B cell (primary cell): ENCODE measurements around the gene UBE3C.

Experiments
- CTCF ChIP-seq: fragments of 200-600 bp; IDR thresholded peaks from one replicate; pipeline ENCODE4 v1.8.0; 2022; ENCODE audit warnings: antibody characterized with exemption, mild to moderate bottlenecking
- EZH2 ChIP-seq: IDR thresholded peaks from 2 replicates; pipeline ENCODE4 v1.6.1; 2012; ENCODE audit warnings: borderline replicate concordance, low read depth, mild to moderate bottlenecking, moderate library complexity, low read length; ENCODE audit not compliant: insufficient read depth, poor library complexity, severe bottlenecking

- TF ChIP-seq CTCF = no peak
- TF ChIP-seq EZH2 = no peak
Observed at GRCh38 chr7:157284229-157285014, 145.7 kb downstream of the UBE3C start.
